Measurements from ENCODE around the gene SUPT20HL1.

Gene SUPT20HL1

GRCh38 chrX:24391389-24391788, 30.9 kb downstream of the SUPT20HL1 start:
- no peak overlapping the region for H3K4me3 Mint-ChIP-seq
- peaks cover 12% of the 10 kb centered on the region for H3K27me3 Mint-ChIP-seq (ENCODE audit: low read depth)
- H3K4me1 Mint-ChIP-seq, result peaks cover 9% of the 10 kb centered on the region
- H3K9me3 Mint-ChIP-seq, result no peaks in the 10 kb centered on the region
- H3K36me3 Mint-ChIP-seq (ENCODE audit: low read depth), result no peaks in the 10 kb centered on the region
- peak overlapping the region in 1 of 3 experiments; percentile 19 for H3K27ac Mint-ChIP-seq
- no peak for TF ChIP-seq CTCF (IDR thresholded peaks at IDR 0.05; ENCODE audit: unreplicated experiment in 3 of 3)

GRCh38 chrX:24391843-24392242, 31.4 kb downstream of the SUPT20HL1 start:
- TF ChIP-seq CTCF (IDR thresholded peaks at IDR 0.05; ENCODE audit: unreplicated experiment in 3 of 3), result no peak
- Mint-ChIP-seq H3K27me3 (ENCODE audit: low read depth) (peaks cover 8% of the 10 kb centered on the region), H3K4me1 (peaks cover 13% of the 10 kb centered on the region), H3K27ac (peak overlapping the region in 1 of 3 experiments; percentile 19), H3K4me3 (no peak overlapping the region), H3K9me3 (no peaks in the 10 kb centered on the region), H3K36me3 (ENCODE audit: low read depth) (no peaks in the 10 kb centered on the region)

- no peak overlapping the region for H3K4me3 Mint-ChIP-seq
- H3K36me3 Mint-ChIP-seq (ENCODE audit: low read depth), result no peaks in the 10 kb centered on the region
- no peaks in the 10 kb centered on the region for H3K9me3 Mint-ChIP-seq
- no peak overlapping the region for H3K27ac Mint-ChIP-seq
- H3K27me3 Mint-ChIP-seq (ENCODE audit: low read depth), result no peaks in the 10 kb centered on the region
- TF ChIP-seq CTCF (IDR thresholded peaks at IDR 0.05; ENCODE audit: unreplicated experiment in 3 of 3), result no peak
- peaks cover 22% of the 10 kb centered on the region for H3K4me1 Mint-ChIP-seq
Measured at GRCh38 chrX:24392709-24393108, 32.3 kb downstream of the SUPT20HL1 start.

GRCh38 chrX:24395775-24396174, 35.3 kb downstream of the SUPT20HL1 start:
- TF ChIP-seq CTCF (IDR thresholded peaks at IDR 0.05; ENCODE audit: unreplicated experiment in 3 of 3), result peak; percentile 90 to 91 (median 90)
- H3K4me3 Mint-ChIP-seq, result no peak overlapping the region
- H3K27me3 Mint-ChIP-seq (ENCODE audit: low read depth), result no peaks in the 10 kb centered on the region
- no peaks in the 10 kb centered on the region for H3K9me3 Mint-ChIP-seq
- peak overlapping the region; percentile 70 to 95 (median 91) for H3K27ac Mint-ChIP-seq
- H3K4me1 Mint-ChIP-seq, result peaks cover 31% of the 10 kb centered on the region
- H3K36me3 Mint-ChIP-seq (ENCODE audit: low read depth), result no peaks in the 10 kb centered on the region

- Mint-ChIP-seq H3K4me1 (peaks cover 31% of the 10 kb centered on the region), H3K9me3 (no peaks in the 10 kb centered on the region), H3K4me3 (peak overlapping the region in 1 of 3 experiments; percentile 9), H3K27ac (peak overlapping the region; percentile 70 to 95 (median 91)), H3K27me3 (ENCODE audit: low read depth) (no peaks in the 10 kb centered on the region), H3K36me3 (ENCODE audit: low read depth) (no peaks in the 10 kb centered on the region)
- no peak for TF ChIP-seq CTCF (IDR thresholded peaks at IDR 0.05; ENCODE audit: unreplicated experiment in 3 of 3)
Measured at GRCh38 chrX:24396236-24396930, 35.9 kb downstream of the SUPT20HL1 start.

GRCh38 chrX:24396931-24397279, 36.5 kb downstream of the SUPT20HL1 start:
- H3K4me1 Mint-ChIP-seq, result peaks cover 31% of the 10 kb centered on the region
- no peaks in the 10 kb centered on the region for H3K9me3 Mint-ChIP-seq
- peak overlapping the region; percentile 70 to 95 (median 91) for H3K27ac Mint-ChIP-seq
- TF ChIP-seq CTCF (IDR thresholded peaks at IDR 0.05; ENCODE audit: unreplicated experiment in 3 of 3), result no peak
- H3K27me3 Mint-ChIP-seq (ENCODE audit: low read depth), result no peaks in the 10 kb centered on the region
- H3K36me3 Mint-ChIP-seq (ENCODE audit: low read depth), result no peaks in the 10 kb centered on the region
- peak overlapping the region in 1 of 3 experiments; percentile 26 for H3K4me3 Mint-ChIP-seq
